Activated B cell treated with CpG ODN at 0.5 μM for 24 hours (primary cell): ENCODE data around the gene FAM120AOS. TPM values are rescaled to one million over a fixed set of nuclear protein-coding genes. Genes with fewer than 3 reads are reported as not detected.

Experiments
- ATAC-seq: fragments of 200-7000 bp; cut with Tn5 transposase; one replicate; pipeline ENCODE4 v1.10.0; 2021; ENCODE audit warnings: low read depth, mild to moderate bottlenecking, moderate library complexity
- CTCF ChIA-PET: fragments of 350-600 bp; sonication (Branson Sonifier 250); formaldehyde crosslinking; loops from one replicate; lab custom pipeline; 2021; ENCODE audit warnings: antibody characterized with exemption; lab: Charles Lee
- POLR2A ChIA-PET: fragments of 350-600 bp; sonication (Branson Sonifier 250); formaldehyde crosslinking; loops from one replicate; lab custom pipeline; 2021; ENCODE audit warnings: antibody characterized with exemption; lab: Charles Lee
- DNase-seq: peaks from one replicate; pipeline ENCODE4 v3.0.0; 2022
- H3K27ac Mint-ChIP-seq: one replicate; pipeline ENCODE4 v1.8.0; 2020; ENCODE audit warnings: mixed read lengths
- H3K27me3 Mint-ChIP-seq: one replicate; pipeline ENCODE4 v1.8.0; 2021; ENCODE audit warnings: mixed read lengths
- H3K36me3 Mint-ChIP-seq: one replicate; pipeline ENCODE4 v1.8.0; 2021; ENCODE audit warnings: low read depth, mixed read lengths
- H3K4me1 Mint-ChIP-seq: one replicate; pipeline ENCODE4 v1.8.0; 2021; ENCODE audit warnings: mixed read lengths
- H3K4me3 Mint-ChIP-seq: one replicate; pipeline ENCODE4 v1.8.0; 2020; ENCODE audit warnings: mild to moderate bottlenecking, mixed read lengths
- H3K9me3 Mint-ChIP-seq: one replicate; pipeline ENCODE4 v1.8.0; 2020; ENCODE audit warnings: mixed read lengths
- intact Hi-C: fragments of 100-400 bp; cut with micrococcal nuclease; formaldehyde crosslinking; loops from one replicate; pipeline ENCODE4 v1.15.1; 2024
- total RNA-seq: library from RNA; stranded (reverse); gene quantifications from 2 replicates; pipeline ENCODE4 v1.2.3, GENCODE V29; 2022
- TF ChIP-seq, protein P1 (sequence below): fragments of 200-600 bp; IDR thresholded peaks from one replicate; pipeline ENCODE4 v1.8.0; 2022; ENCODE audit warnings: antibody characterized with exemption, mild to moderate bottlenecking

FAM120AOS gene
- total RNA-seq, result 35.8 and 39.0 TPM in 2 replicates

DNA sequence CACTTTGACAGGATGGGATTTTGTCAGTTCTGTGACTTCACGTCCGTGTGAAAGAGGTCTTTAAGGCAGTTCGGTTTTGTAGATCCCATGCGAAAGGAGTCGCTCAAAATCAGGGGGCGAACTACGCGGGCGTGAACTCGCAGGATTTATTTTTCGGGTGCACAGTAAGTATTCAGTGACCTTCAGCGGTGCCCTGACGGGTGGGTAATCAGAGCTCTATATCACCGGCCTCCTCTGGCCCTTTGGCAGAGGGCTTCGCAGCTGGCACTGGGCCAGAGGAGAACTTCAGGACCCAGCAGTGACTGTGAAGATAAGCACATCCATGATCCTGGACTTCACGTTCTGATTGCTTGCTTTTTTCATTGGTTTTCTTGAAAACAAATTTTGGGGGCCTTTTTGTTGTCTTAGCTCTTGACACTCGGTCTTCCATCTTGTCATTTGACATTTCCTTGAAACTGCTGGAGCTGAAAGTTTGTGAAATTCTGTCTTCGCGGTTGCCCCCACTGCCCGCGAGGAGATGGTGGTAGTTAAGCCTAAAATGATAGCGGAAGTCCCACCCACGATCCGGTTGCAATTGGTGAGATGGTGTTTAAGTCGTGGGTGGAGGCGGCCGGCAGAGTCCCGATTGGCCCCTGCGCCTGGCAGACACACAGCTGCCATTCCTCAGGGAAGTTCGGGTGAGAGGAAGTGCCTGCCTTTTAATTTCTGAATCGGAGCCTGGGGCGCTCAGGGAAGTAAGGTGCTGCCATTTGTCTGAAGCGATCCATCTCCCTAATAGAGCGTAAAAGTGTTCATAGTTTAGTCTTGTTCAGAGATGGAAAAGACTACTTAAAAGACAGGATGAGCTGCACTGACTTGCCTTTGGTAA is at the start of gene FAM120AOS:
Gene FAM120AOS (minus strand): TSS at position 535 of the 868 bp plus-strand sequence. CDS start 872 bp downstream, outside the sequence.
- H3K4me1 Mint-ChIP-seq, result peaks cover 56% of the 10 kb centered on the region
- ChIA-PET CTCF (interaction anchor here (0.8 to 2.0 kb wide), 5 partner anchors 10 to 344 kb away, joined by 3 to 7 read pairs (median 4); no protein-coding TSS in a partner anchor), POLR2A (interaction anchor here (0.6 to 4.7 kb wide), 12 partner anchors 9 to 783 kb away, joined by 3 to 47 read pairs (median 4); partner anchors contain the start of genes IPPK and NINJ1)
- DNase-seq, result peak; percentile 68
- intact Hi-C loops, result loop anchor here (1.0 to 10.0 kb wide), 9 partner anchors 52 to 1338 kb away; partner anchors contain the start of genes BICD2, CARD19, NINJ1 and SPTLC1
- peak within 1 kb of the TSS; percentile 97 for H3K27ac Mint-ChIP-seq
- no peaks in the 10 kb centered on the region for H3K27me3 Mint-ChIP-seq
- H3K4me3 Mint-ChIP-seq, result peak within 1 kb of the TSS; percentile 96
- ATAC-seq, result peak; percentile 74
- H3K9me3 Mint-ChIP-seq, result no peaks in the 10 kb centered on the region
- TF ChIP-seq, protein P1, sequence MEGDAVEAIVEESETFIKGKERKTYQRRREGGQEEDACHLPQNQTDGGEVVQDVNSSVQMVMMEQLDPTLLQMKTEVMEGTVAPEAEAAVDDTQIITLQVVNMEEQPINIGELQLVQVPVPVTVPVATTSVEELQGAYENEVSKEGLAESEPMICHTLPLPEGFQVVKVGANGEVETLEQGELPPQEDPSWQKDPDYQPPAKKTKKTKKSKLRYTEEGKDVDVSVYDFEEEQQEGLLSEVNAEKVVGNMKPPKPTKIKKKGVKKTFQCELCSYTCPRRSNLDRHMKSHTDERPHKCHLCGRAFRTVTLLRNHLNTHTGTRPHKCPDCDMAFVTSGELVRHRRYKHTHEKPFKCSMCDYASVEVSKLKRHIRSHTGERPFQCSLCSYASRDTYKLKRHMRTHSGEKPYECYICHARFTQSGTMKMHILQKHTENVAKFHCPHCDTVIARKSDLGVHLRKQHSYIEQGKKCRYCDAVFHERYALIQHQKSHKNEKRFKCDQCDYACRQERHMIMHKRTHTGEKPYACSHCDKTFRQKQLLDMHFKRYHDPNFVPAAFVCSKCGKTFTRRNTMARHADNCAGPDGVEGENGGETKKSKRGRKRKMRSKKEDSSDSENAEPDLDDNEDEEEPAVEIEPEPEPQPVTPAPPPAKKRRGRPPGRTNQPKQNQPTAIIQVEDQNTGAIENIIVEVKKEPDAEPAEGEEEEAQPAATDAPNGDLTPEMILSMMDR, result no peak
- H3K36me3 Mint-ChIP-seq, result peaks cover 21% of the 10 kb centered on the region

DNA sequence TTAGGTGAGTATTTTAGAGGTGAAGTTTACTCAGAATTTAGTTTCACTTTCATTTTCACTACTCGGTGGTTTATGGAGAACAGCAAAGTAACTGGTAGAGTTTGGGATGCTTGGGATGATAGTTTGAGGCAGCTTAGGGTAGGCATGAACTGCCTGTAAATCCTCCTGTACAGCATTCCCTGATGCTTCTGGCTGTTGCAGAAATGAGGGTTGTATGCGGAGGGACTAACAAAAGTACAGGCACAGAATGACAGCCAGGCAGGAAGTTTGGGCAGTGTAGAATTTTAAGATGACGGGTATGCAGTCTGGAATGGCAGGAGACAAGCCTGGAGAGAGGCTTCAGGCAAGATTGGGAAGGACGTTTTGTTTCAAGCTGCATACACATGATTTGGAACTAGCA is 48.0 kb upstream of the FAM120AOS start:
- intact Hi-C loops, result no loop called here
- H3K4me1 Mint-ChIP-seq, result peaks cover 47% of the 10 kb centered on the region
- peaks cover 70% of the 10 kb centered on the region for H3K36me3 Mint-ChIP-seq
- DNase-seq, result no peak
- TF ChIP-seq, protein P1, result no peak
- H3K27ac Mint-ChIP-seq, result peak overlapping the region; percentile 26
- no peaks in the 10 kb centered on the region for H3K27me3 Mint-ChIP-seq
- no peak overlapping the region for H3K4me3 Mint-ChIP-seq
- no peaks in the 10 kb centered on the region for H3K9me3 Mint-ChIP-seq
- no peak for ATAC-seq
- ChIA-PET POLR2A (no interaction called here), CTCF (no interaction called here)

DNA sequence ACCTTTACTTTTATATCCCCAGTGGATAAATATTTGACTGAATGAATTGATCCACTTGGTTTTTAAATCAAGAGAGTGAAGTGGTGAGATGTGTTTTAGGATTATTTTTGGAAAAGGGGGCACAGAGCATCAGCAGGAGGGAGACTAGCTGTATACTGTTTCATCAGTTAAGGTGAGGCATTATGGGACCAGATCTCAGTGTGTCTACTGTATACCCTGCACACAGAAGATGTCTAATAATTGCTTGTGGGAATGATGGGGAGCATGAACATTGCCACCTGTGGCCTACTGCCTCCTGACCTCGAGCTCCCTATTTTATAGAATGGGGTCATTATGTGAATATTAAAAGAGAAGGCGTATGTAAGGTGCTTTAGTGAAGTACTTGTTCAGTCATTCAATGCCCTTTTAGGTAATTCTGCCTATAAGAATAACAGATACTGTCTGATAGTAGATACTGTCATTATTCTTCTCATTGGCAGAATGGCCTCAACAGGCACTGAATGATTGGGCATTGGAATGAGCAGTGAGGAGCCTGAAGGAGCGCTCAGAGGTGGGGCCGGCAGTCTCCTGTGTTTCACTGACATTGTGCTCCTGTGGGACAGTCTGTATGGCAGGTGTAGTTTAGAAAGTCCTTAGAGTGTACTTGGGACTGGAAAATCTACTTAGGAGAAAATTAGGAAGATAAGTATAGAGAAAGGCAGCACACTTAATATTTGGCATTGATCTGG is 47.4 kb upstream of the FAM120AOS start:
- Mint-ChIP-seq H3K27ac (peak overlapping the region; percentile 26), H3K27me3 (no peaks in the 10 kb centered on the region), H3K4me3 (peak overlapping the region; percentile 13), H3K36me3 (peaks cover 74% of the 10 kb centered on the region), H3K9me3 (no peaks in the 10 kb centered on the region), H3K4me1 (peaks cover 40% of the 10 kb centered on the region)
- ChIA-PET POLR2A (no interaction called here), CTCF (no interaction called here)
- DNase-seq, result no peak
- TF ChIP-seq, protein P1, result no peak
- intact Hi-C loops, result no loop called here
- no peak for ATAC-seq

DNA sequence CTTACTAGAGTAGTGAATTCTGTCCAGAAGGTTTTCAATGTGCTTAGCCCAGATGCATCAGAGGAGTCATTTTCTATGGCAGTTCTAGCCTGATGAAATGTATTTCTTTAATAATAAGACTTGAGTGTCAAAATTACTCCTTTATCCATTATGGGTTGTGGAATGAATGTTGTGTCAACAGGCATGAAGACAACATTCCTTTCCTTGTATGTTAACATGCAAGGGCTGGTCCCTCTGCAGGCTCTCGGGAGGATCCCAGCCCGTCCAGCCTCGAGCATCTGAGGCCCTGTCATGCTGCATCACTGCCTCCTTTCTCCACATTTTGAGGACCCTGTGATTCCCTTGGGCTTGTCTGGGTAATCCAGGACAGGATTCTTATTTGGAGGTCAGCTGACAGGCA is 42.9 kb upstream of the FAM120AOS start:
- Mint-ChIP-seq H3K27me3 (no peaks in the 10 kb centered on the region), H3K9me3 (no peaks in the 10 kb centered on the region), H3K36me3 (peaks cover 82% of the 10 kb centered on the region), H3K4me1 (peaks cover 15% of the 10 kb centered on the region), H3K27ac (no peak overlapping the region), H3K4me3 (no peak overlapping the region)
- intact Hi-C loops, result no loop called here
- ChIA-PET POLR2A (no interaction called here), CTCF (no interaction called here)
- TF ChIP-seq, protein P1, result no peak
- no peak for DNase-seq
- ATAC-seq, result no peak

DNA sequence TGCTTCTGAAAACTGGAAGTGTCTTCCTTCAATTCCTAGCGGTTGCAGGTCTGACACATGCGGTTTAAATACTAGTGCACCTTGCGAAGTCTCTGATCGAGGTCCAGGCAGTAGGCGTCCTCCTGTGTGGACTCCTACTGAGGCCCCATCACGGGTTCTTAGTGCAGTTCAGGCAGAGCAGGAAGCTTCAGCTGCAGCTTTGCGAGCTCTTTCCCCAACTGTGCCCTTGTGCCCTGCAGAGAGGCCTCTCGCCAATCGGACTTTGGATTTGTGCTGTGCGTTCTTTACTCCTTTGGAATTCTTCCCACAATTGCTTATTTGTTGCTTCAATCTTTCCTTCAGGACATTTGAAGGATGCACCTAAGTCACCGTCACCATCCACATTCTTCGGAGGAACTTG is 40.6 kb upstream of the FAM120AOS start:
- no peak for ATAC-seq
- no peaks in the 10 kb centered on the region for H3K9me3 Mint-ChIP-seq
- POLR2A ChIA-PET, result no interaction called here
- DNase-seq, result no peak
- TF ChIP-seq, protein P1, result no peak
- H3K4me1 Mint-ChIP-seq, result peaks cover 13% of the 10 kb centered on the region
- peaks cover 77% of the 10 kb centered on the region for H3K36me3 Mint-ChIP-seq
- H3K27me3 Mint-ChIP-seq, result no peaks in the 10 kb centered on the region
- no peak overlapping the region for H3K27ac Mint-ChIP-seq
- no peak overlapping the region for H3K4me3 Mint-ChIP-seq
- CTCF ChIA-PET, result no interaction called here
- intact Hi-C loops, result no loop called here
